Measurements from ENCODE around the gene PLCB4. TPM values are rescaled to one million over a fixed set of nuclear protein-coding genes. Genes with fewer than 3 reads are reported as not detected.

Gene PLCB4
- total RNA-seq, 1 donor from 2014 or later = 6.6 TPM

- Histone ChIP-seq H3K27me3 (ENCODE audit: low read depth) (no peaks in the 10 kb centered on the region), H3K4me3 (no peak overlapping the region), H3K4me1 (no peaks in the 10 kb centered on the region), H3K36me3 (no peaks in the 10 kb centered on the region), H3K9me3 (no peaks in the 10 kb centered on the region), H3K27ac (no peak overlapping the region)
- TF ChIP-seq CTCF (IDR thresholded peaks at IDR 0.05) = no peak
- no peak for DNase-seq
- intact Hi-C loops (cut with DNase I) = no loop called here
- ATAC-seq = no peak
Observed at GRCh38 chr20:9185511-9185910, 116.6 kb downstream of the PLCB4 start.

GRCh38 chr20:9186396-9186795, 117.5 kb downstream of the PLCB4 start:
- Histone ChIP-seq H3K4me3 (no peak overlapping the region), H3K27ac (no peak overlapping the region), H3K4me1 (no peaks in the 10 kb centered on the region), H3K9me3 (no peaks in the 10 kb centered on the region), H3K36me3 (no peaks in the 10 kb centered on the region), H3K27me3 (ENCODE audit: low read depth) (no peaks in the 10 kb centered on the region)
- TF ChIP-seq CTCF (IDR thresholded peaks at IDR 0.05) = no peak
- DNase-seq (no peak), ATAC-seq (no peak)
- intact Hi-C loops (cut with DNase I) = no loop called here

- H3K36me3 ChIP-seq = no peaks in the 10 kb centered on the region
- no peak overlapping the region for H3K27ac ChIP-seq
- H3K9me3 ChIP-seq = no peaks in the 10 kb centered on the region
- H3K27me3 ChIP-seq (ENCODE audit: low read depth) = no peaks in the 10 kb centered on the region
- no peaks in the 10 kb centered on the region for H3K4me1 ChIP-seq
- TF ChIP-seq CTCF (IDR thresholded peaks at IDR 0.05) = no peak
- no peak for ATAC-seq
- intact Hi-C loops (cut with DNase I) = no loop called here
- no peak for DNase-seq
- no peak overlapping the region for H3K4me3 ChIP-seq
Observed at GRCh38 chr20:9195031-9195430, 126.1 kb downstream of the PLCB4 start.

- no peak for TF ChIP-seq CTCF (IDR thresholded peaks at IDR 0.05)
- no peak for ATAC-seq
- peaks cover 6% of the 10 kb centered on the region for H3K4me1 ChIP-seq
- no peak overlapping the region for H3K27ac ChIP-seq
- intact Hi-C loops (cut with DNase I) = no loop called here
- no peaks in the 10 kb centered on the region for H3K27me3 ChIP-seq (ENCODE audit: low read depth)
- no peak overlapping the region for H3K4me3 ChIP-seq
- H3K36me3 ChIP-seq = no peaks in the 10 kb centered on the region
- no peak for DNase-seq
- no peaks in the 10 kb centered on the region for H3K9me3 ChIP-seq
Observed at GRCh38 chr20:9196110-9196509, 127.2 kb downstream of the PLCB4 start.

- Histone ChIP-seq H3K36me3 (no peaks in the 10 kb centered on the region), H3K27me3 (ENCODE audit: low read depth) (no peaks in the 10 kb centered on the region), H3K9me3 (no peaks in the 10 kb centered on the region), H3K27ac (no peak overlapping the region), H3K4me1 (peaks cover 6% of the 10 kb centered on the region), H3K4me3 (no peak overlapping the region)
- intact Hi-C loops (cut with DNase I) = no loop called here
- ATAC-seq (no peak), DNase-seq (no peak)
- TF ChIP-seq CTCF (IDR thresholded peaks at IDR 0.05) = no peak
Observed at GRCh38 chr20:9198460-9198859, 129.6 kb downstream of the PLCB4 start.

- no peaks in the 10 kb centered on the region for H3K27me3 ChIP-seq (ENCODE audit: low read depth)
- TF ChIP-seq CTCF (IDR thresholded peaks at IDR 0.05) = no peak
- peaks cover 6% of the 10 kb centered on the region for H3K4me1 ChIP-seq
- H3K9me3 ChIP-seq = no peaks in the 10 kb centered on the region
- ATAC-seq (peak in 1 of 2 donors; percentile 38), DNase-seq (no peak)
- H3K27ac ChIP-seq = no peak overlapping the region
- no peaks in the 10 kb centered on the region for H3K36me3 ChIP-seq
- H3K4me3 ChIP-seq = no peak overlapping the region
- intact Hi-C loops (cut with DNase I) = no loop called here
Observed at GRCh38 chr20:9200196-9200595, 131.3 kb downstream of the PLCB4 start.

All from lower lobe of right lung (tissue), 2 donors.